ENCODE data around the gene CDC42BPB.

The CDC42BPB gene

GRCh38 chr14:103094406-103095209, 37.3 kb upstream of the CDC42BPB start, which contains the start of gene EXOC3L4:
Gene EXOC3L4 (plus strand): TSS chr14:103094725. CDS start chr14:103100220, 5,495 bp downstream.
- TF ChIP-seq, protein P1, sequence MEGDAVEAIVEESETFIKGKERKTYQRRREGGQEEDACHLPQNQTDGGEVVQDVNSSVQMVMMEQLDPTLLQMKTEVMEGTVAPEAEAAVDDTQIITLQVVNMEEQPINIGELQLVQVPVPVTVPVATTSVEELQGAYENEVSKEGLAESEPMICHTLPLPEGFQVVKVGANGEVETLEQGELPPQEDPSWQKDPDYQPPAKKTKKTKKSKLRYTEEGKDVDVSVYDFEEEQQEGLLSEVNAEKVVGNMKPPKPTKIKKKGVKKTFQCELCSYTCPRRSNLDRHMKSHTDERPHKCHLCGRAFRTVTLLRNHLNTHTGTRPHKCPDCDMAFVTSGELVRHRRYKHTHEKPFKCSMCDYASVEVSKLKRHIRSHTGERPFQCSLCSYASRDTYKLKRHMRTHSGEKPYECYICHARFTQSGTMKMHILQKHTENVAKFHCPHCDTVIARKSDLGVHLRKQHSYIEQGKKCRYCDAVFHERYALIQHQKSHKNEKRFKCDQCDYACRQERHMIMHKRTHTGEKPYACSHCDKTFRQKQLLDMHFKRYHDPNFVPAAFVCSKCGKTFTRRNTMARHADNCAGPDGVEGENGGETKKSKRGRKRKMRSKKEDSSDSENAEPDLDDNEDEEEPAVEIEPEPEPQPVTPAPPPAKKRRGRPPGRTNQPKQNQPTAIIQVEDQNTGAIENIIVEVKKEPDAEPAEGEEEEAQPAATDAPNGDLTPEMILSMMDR (IDR thresholded peaks at IDR 0.05; ENCODE audit: low read depth, low read length, missing control alignments) = no peak
- in situ Hi-C loops (cut with HindIII; ENCODE audit: low pct_ligation_motif_present, low sequenced_read_pairs) = no loop called here
- Histone ChIP-seq H3K4me3 (ENCODE audit: low read depth, low read length) (no peak within 1 kb of the TSS), H3K36me3 (replicated peaks) (no peaks in the 10 kb centered on the region), H3K27ac (no peak within 1 kb of the TSS), H3K27me3 (replicated peaks) (peaks cover 7% of the 10 kb centered on the region)
- DNase-seq = no peak

DNA sequence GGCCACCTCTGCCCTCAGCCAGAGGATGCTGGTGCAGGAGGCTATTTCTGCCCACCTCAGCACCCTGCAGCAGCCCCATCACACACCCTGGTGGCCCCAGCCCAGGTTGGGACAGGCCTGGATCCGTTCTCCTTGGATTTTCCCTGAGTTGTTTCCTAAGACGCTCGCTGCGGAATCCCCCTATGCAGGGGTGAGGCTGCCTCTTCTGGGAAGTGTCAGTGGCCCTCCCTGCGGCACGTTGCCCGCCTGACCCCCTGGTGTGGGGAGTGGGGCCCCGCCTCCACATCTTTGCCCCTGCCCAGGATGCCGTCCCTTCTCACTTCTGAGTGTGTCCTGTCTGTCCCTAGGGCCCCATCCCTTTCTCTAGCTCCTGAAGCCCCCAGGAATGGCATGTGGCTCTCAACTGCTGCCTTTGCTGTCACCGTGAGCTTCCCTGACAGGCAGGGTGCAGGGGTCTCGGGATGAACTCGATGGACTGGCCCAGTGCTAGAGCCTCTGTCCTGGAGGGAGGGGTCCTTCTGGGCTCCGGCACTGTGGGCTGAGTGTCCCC, 36.6 kb upstream of the CDC42BPB start:
- H3K4me3 ChIP-seq (ENCODE audit: low read depth, low read length) = no peak overlapping the region
- DNase-seq = no peak
- in situ Hi-C loops (cut with HindIII; ENCODE audit: low pct_ligation_motif_present, low sequenced_read_pairs) = no loop called here
- TF ChIP-seq, protein P1 (IDR thresholded peaks at IDR 0.05; ENCODE audit: low read depth, low read length, missing control alignments) = no peak
- H3K27ac ChIP-seq = no peak overlapping the region
- H3K27me3 ChIP-seq (replicated peaks) = peaks cover 7% of the 10 kb centered on the region
- H3K36me3 ChIP-seq (replicated peaks) = no peaks in the 10 kb centered on the region

- H3K27ac ChIP-seq = no peak overlapping the region
- no peaks in the 10 kb centered on the region for H3K27me3 ChIP-seq (replicated peaks)
- TF ChIP-seq, protein P1 (IDR thresholded peaks at IDR 0.05; ENCODE audit: low read depth, low read length, missing control alignments) = no peak
- H3K36me3 ChIP-seq (replicated peaks) = no peaks in the 10 kb centered on the region
- no peak for DNase-seq
- peak overlapping the region; percentile 27 for H3K4me3 ChIP-seq (ENCODE audit: low read depth, low read length)
- in situ Hi-C loops (cut with HindIII; ENCODE audit: low pct_ligation_motif_present, low sequenced_read_pairs) = no loop called here
Measured at GRCh38 chr14:103091883-103092222, 34.5 kb upstream of the CDC42BPB start.

GRCh38 chr14:103091041-103091882, 33.9 kb upstream of the CDC42BPB start:
- Histone ChIP-seq H3K36me3 (replicated peaks) (no peaks in the 10 kb centered on the region), H3K4me3 (ENCODE audit: low read depth, low read length) (peak overlapping the region; percentile 27), H3K27ac (no peak overlapping the region), H3K27me3 (replicated peaks) (no peaks in the 10 kb centered on the region)
- in situ Hi-C loops (cut with HindIII; ENCODE audit: low pct_ligation_motif_present, low sequenced_read_pairs) = no loop called here
- no peak for DNase-seq
- TF ChIP-seq, protein P1 (IDR thresholded peaks at IDR 0.05; ENCODE audit: low read depth, low read length, missing control alignments) = peak; percentile 52

GRCh38 chr14:103090481-103091020, 33.2 kb upstream of the CDC42BPB start:
- no peak for DNase-seq
- no peak overlapping the region for H3K27ac ChIP-seq
- TF ChIP-seq, protein P1 (IDR thresholded peaks at IDR 0.05; ENCODE audit: low read depth, low read length, missing control alignments) = no peak
- H3K4me3 ChIP-seq (ENCODE audit: low read depth, low read length) = no peak overlapping the region
- H3K36me3 ChIP-seq (replicated peaks) = no peaks in the 10 kb centered on the region
- in situ Hi-C loops (cut with HindIII; ENCODE audit: low pct_ligation_motif_present, low sequenced_read_pairs) = no loop called here
- no peaks in the 10 kb centered on the region for H3K27me3 ChIP-seq (replicated peaks)
